AG08396 (cell line): ENCODE data around the gene CTDSPL2.
"Not testable (repeated sequence)": the region's sequence is repeated elsewhere in the genome, so short reads cannot be mapped to it uniquely, and the experiment has no call there.

Source experiments
- DNase-seq: peaks from one replicate; pipeline ENCODE4 v3.0.0; 2012; ENCODE audit warnings: low spot score, mixed read lengths

Gene CTDSPL2

GRCh38 chr15:44485880-44486279, 58.5 kb downstream of the CTDSPL2 start:
- DNase-seq = no peak

GRCh38 chr15:44489464-44489863, 62.0 kb downstream of the CTDSPL2 start:
- peak; percentile 39 for DNase-seq

DNA sequence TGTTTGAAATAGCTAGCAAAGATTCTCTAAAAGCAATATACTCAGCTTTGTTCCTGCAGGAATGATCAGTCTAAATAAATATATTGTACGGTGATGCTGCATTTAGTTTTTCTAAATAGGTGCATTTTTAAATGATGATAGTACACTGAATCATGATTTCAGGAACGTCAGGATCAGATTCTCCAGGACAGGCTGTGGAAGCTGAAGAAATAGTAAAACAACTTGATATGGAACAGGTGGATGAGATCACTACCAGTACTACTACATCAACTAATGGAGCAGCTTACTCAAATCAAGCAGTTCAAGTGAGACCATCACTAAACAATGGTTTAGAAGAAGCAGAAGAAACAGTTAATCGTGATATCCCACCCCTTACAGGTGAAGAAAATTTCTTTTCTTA, 63.2 kb downstream of the CTDSPL2 start:
- DNase-seq = peak; percentile 5

- no peak for DNase-seq
Observed at GRCh38 chr15:44492040-44492439, 64.6 kb downstream of the CTDSPL2 start.

DNA sequence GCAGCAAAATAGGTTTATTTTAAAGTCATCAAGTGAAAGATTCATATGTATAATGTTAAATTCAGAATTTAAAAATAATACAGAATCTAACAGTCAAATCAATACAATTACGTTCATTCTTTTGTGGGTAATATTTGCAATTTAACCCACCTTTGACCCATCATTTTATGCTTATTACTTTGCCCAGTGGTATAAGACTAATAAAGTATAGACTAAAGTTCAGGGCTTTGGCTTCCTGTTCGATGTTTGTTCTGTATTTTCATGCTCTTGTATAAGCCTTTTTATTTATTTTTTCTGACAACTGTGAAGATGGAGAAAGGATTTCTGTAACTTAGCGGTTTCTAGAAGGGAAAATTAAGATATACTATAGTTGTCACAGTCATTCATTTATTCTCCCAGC, 65.2 kb downstream of the CTDSPL2 start:
- DNase-seq = no peak

- no peak for DNase-seq
Observed at GRCh38 chr15:44495562-44495961, 68.1 kb downstream of the CTDSPL2 start.

DNA sequence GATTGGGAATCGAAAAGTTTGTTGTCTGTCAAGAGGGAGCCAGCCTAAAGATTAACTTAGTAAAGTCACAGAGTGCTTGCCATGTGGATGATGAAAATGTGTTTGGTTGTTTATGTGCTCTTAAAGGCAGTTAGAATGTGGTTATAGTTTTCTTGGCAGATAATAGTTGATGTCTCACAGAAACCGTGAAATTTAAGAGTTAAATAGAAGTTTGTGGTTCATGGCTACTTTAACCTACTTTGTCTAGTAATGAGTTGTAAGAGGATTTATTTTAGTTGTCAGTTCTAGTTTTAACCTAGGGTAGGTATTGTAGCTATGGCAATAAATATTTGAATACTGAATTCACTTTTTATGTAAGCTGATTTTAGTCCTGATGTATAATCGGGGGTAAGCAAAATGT, 73.1 kb downstream of the CTDSPL2 start:
- no peak for DNase-seq

GRCh38 chr15:44501768-44502366, 74.4 kb downstream of the CTDSPL2 start:
- peak; percentile 16 for DNase-seq

- no peak for DNase-seq
Observed at GRCh38 chr15:44516436-44516835, 89.0 kb downstream of the CTDSPL2 start.

DNA sequence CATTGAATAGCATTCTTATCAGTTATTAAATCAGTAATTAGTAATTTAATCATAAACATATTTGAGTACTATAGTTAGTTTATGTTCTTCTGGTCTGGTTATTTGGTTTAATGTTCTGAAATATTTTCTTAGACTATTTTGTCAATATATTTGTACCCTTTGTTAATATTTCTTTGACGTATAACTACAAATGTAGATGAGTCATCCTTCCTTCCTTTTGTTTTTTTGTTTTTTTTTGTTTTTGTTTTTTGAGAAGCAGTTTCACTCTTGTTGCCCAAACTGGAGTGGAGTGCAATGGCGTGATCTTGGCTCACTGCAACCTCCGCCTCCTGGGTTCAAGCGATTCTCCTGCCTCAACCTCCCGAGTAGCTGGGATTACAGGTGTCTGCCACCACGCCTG, 92.1 kb downstream of the CTDSPL2 start:
- DNase-seq = no peak

DNA sequence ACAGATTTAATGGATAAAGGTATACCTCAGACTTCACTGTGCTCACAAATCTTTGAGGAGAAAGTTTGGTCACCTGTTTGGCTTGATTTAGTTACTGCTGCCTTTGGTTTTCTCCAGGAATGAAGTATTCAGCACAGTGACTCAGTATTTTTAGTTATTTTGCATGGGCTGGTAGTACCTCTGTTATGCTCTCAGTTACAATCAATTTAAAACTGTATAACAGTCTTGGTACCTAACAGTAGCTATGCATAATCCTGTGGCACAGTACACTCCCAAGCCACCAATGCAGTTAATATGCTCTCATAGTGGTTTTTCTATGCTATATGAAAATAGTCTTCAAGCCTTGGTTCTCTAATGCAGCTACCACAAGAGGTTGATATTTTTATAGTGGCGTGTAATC, 97.6 kb downstream of the CTDSPL2 start:
- no peak for DNase-seq

DNA sequence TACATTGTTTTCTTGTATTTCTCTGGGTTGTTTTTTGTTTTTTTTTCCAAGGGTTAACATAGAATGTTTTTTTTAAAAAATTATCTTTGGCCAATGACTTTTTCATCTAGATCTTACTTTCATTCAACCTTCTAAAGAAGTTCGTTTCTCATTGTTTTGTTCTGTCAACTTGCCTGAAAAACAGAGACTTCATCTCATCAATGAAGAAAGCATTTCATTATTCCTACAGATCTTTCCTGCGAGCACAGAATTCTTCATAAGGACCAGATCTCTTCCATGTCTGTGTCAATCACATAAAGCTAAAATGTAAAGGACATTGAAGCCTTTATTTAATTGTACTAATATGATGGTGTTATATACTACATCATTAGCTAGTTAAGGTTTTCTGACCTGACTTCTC, 99.8 kb downstream of the CTDSPL2 start:
- DNase-seq = no peak

DNA sequence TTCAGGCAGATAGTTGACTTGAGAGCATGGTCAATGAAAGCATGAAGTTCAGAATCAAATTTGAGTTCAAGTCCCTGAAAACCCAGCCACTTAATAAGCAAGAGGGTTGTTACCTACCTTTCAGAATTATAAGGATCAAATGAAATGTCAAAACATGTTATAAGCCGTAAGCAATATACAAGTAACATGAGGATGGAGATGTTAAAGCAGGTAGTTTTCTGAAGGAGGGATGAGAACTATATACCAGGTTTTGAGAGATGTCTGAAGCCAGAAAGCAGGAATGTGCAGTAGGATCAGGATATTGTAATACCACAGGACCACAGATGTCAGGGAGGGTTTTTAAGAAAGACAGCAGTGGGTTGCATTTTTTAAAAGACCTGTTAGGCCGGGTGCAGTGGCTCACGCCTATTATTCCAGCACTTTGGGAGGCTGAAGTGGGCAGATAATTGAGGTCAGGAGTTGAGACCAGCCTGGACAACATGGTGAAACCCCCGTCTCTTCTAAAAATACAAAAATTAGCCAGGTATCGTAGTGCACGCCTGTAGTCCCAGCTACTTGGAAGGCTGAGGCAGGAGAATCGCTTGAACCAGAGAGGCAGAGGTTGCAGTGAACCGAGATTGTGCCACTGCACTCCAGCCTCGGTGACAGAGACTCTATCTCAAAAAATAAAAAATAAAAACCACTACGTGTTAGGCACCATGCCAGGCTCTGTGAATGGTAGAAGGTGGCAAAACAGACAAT, 102.6 kb downstream of the CTDSPL2 start:
- DNase-seq = no peak

- no peak for DNase-seq
Observed at GRCh38 chr15:44530653-44531052, 103.2 kb downstream of the CTDSPL2 start.

DNA sequence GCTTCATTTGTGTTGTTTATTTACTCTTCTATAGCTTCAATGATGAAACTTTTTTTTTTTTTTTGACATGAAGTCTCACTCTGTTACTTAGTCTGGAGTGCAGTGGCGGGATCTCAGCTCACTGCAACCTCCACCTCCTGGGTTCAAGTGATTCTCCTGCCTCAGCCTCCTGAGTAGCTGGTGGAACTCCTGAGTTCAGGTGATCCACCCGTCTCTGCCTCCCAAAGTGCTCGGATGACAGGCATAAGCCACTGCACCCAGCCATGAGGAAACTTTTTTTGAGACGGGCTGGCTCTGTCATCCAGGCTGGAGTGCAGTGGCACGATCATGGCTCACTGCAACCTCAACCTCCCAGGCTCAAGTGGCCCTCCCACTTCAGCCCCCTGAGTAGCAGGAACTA, 104.8 kb downstream of the CTDSPL2 start:
- not testable (repeated sequence) for DNase-seq

GRCh38 chr15:44532689-44533088, 105.3 kb downstream of the CTDSPL2 start:
- DNase-seq = no peak

- no peak for DNase-seq
Observed at GRCh38 chr15:44535092-44535491, 107.7 kb downstream of the CTDSPL2 start.

- DNase-seq = peak; percentile 16
Observed at GRCh38 chr15:44535523-44536301, 108.3 kb downstream of the CTDSPL2 start.

DNA sequence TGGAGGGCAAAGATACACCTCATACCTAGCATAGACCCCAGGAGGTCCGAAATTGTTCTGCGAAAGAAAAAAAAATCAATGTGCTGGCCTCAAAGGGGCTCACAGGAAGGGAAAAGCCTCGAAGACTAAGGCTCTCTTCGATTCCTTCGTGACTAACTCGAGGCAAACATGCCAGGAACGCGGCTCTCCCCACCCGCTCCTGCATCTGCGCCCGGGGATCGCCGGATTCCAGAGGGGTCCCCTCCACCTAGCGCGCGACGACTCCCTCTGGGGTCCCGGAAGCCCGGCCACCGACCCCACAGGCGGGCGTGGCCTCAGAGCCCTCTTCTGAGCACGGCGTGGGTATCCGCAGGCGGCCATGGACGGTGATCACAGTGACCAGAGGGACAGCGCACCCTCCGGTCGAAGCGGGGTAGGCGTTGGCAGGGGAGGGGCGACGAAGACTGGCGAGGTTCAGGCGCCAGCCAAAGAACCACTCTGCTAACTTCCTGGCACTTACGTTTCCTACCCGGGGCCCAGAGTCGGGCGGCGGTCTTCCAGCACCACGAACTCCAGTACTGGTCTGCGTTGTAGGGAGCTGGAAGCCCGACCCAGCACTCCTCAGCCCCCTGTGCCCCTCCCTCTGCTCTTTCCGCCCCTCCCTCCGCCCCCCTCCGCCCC, 109.0 kb downstream of the CTDSPL2 start:
- no peak for DNase-seq

DNA sequence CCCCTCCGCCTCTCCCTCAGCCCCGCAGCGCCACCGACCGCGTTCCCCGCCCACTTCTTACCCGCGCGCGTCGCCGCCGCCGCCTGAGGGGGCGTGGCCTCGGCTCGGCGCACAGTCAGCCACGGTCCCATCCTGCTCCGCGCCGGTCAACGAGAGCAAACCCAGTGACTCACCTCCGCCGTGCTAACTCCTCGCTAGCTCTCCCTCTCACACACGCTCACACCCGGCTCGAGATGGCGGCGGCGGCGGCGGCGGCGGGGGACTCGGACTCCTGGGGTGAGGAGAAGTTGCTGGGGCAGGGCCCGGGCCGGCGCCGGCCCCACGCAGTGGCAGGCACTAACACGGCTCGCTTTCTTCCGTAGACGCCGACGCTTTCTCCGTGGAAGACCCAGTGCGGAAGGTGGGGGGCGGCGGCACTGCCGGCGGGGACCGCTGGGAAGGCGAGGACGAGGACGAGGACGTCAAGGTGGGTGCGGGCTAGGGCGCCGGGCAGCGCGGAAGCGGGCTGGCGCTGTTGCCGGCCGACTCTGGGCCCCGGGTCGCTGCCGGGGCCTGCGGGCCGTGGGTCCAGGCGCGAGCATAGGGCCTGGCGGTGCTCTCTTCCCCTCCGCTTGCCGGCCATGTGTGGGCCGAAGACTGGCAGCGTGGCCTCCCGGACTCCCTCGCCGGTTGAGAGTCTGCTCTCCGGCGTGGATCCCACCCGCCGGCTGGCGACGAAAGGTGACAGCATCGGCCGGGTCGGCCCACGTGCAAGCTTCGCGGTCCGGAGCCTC, 109.7 kb downstream of the CTDSPL2 start, which contains the start of gene EIF3J:
Gene EIF3J (plus strand): TSS at position 186 of the 773 bp plus-strand sequence. CDS start 48 bp downstream, at position 234.
- peak; percentile 98 for DNase-seq

DNA sequence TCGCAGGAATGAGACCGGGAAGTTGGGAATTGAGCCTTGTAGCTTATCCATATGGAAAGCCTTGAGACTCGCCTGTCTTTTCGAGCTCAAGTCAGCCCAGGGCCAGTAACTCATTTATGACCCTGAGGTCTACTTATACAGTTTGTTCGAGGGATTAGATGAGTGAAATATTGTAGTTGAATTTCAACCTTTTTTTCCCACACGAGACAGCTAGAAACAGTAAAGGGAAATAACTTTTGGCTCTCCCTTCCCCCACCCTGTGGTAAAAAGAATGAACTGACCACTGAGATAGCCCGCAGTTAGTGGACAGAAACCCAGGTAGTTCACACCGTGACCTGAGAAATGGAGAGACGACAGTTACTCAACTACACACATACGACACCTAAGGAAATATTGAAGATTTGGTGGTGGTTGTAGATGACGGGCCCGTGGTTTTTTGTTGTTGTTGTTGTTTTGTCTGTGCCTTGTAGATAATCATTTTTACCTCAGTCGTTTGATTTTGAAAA, 110.4 kb downstream of the CTDSPL2 start:
- DNase-seq = no peak
